GM19025 (cell line): ENCODE measurements around the gene TLCD3B.
"Not testable (repeated sequence)": the region's sequence is repeated elsewhere in the genome, so short reads cannot be mapped to it uniquely, and the experiment has no call there.

Experiments
- ATAC-seq: cut with Tn5 transposase; IDR thresholded peaks from one replicate; pipeline ENCODE4 v1.9.1; 2021; ENCODE audit warnings: mild to moderate bottlenecking, low read depth, moderate library complexity; ENCODE audit not compliant: unreplicated experiment

Gene TLCD3B

DNA sequence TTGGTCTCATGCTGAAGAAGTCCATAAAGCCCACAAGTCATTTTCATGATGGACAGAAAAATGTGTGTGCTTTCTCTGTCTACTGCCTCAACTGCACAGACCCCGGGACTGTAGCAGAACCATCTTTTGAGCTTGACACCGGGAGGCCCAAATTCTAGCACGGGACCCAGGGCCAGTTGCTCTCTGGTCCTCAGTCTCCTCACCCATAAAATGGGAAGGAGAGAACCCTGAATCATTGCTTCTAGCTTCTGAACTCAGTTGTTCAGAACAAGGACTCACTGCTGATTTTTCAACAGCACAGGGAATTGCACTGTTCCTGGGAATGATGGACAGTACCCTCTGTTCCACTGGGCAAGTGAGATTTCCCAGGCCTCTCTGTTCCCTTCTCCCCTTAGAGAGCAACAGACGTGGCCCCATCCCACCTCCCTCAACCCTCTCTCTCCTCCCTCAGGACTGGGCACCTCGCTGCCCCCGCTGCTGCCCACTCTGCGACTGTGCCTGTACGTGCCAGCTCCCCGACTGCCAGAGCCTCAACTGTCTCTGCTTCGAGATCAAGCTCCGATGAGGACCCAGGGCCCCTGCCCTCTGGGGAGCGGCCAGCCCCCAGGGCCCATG, 32.3 kb upstream of the TLCD3B start:
- ATAC-seq: no peak

DNA sequence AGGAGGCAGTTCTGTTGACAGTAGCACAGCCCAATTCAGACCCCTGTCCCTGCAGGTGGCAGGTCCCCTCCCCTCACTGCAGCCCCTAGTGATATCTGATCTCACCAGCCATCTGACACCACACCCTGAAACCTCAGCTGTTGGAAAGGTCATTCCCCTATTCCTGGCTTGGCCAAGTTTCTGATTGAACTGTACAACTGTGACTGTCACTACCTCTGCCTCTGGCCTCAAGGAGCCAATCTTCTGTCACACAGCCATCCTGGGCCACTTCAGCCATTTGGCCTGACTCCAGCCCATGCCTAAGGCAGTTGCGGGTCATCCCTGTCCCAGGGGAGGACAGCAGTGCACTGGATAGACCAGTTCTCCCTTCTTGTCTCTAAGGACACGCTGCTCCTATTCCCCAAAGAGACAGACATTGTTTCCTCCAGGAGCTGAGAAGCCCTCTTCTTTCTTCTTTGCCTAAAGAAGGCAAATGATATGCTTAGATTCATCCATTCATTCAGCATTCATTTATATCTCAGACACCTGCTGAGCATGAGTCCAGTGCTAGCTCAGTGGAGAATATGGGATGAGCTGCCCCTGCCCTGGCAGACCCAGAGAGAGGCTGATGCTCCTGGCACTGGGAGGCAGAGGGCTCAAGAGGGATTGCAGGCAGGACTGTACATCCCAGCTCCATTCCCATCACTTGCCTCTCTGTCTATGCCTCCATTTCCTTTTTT, 29.9 kb upstream of the TLCD3B start:
- ATAC-seq: no peak

DNA sequence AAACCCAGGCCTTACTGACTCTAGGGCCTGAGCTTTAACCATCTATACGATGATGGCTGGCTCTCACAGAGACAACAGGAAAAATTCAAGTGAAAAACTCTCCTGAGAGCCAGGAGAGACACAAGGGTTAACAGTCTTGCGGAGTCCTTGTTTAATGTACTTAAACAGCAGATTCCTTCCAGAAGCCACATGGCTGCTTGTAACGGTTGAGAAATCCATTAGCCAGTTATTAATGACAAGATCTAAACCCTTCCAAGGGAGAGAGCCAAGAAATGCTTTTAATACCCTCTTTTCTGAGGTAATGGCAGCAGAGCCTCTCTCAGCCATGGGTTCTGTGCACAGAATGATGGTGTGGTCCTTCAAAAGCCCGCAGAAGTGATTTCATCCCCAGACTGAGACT, 29.3 kb upstream of the TLCD3B start:
- ATAC-seq: no peak

DNA sequence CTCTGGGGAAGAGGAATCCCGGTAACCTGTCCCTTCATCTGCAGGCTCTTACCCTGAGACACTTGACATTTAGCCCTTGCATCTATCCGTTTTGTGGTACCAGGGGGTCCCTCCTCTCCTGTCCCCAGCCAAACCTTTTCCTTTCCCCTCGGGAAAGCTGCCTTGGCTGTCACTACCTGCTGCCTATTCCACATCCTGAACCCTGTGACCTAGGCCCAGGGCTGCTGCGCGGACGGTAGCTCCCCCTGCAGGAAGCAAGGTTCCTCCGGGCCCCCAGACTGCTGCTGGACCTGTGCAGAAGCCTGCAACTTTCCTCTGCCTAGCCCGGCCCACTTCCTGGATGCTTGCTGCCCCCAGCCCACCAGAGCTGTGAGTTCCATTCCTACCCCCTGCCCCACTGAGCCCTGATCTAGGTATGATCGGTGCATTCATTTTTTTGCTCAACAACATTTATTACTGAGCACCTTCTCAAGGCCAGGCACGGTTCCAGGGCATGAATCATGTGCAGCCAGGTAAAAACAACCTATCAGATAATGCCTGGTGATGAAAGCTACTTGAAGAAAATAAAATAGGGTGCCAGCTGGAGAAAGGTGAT, 24.0 kb upstream of the TLCD3B start:
- no peak for ATAC-seq

DNA sequence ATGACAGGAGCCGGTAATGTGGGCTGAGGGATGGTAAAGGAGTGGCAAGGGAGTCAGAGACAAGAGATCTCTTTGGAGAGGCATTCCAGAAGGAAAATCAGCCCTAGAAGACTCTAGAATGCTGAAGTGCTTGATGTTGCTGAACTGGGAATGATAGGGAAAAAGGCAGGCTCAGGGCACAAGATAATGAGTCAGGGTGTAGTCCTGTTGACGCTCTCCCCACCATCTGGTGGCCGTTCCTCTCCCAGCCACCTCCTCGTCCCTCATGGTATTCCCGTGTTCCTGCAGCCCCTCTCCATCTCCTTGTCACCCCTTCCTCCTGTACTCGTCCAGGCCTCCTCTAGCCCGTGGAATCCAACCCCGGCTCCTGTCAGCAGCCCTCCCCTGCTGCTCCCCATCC, 23.4 kb upstream of the TLCD3B start:
- no peak for ATAC-seq

DNA sequence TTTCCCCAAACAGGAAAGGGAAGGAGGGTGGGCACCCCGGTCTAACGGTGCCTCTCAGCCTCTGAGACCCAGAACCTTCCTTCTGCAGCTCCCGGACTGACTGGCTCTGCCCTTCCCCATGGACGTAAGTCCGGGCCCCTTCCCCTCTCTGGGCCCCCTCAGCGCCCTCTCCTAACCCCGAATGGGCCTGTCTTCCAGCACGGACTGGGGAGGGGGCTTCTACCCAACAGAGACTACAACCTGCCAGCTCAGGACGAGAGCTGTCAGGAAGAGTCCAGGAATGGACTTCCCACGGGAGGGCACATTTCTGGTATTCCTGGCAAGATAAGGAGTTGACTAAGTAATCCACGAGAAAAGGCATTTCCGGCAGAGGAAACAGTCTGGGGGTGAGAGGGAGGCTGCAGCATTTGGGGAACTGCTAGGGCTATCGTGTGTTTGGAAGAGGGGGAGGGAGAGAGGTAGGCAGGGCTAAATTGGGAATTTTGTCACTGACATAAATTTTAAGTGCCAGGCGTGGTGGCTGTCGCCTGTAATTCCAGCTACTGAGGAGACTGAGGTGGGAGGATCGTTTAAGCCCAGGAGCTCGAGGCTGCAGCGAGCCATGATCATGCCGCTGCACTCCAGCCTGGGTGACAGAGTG, 22.4 kb upstream of the TLCD3B start:
- ATAC-seq: no peak

DNA sequence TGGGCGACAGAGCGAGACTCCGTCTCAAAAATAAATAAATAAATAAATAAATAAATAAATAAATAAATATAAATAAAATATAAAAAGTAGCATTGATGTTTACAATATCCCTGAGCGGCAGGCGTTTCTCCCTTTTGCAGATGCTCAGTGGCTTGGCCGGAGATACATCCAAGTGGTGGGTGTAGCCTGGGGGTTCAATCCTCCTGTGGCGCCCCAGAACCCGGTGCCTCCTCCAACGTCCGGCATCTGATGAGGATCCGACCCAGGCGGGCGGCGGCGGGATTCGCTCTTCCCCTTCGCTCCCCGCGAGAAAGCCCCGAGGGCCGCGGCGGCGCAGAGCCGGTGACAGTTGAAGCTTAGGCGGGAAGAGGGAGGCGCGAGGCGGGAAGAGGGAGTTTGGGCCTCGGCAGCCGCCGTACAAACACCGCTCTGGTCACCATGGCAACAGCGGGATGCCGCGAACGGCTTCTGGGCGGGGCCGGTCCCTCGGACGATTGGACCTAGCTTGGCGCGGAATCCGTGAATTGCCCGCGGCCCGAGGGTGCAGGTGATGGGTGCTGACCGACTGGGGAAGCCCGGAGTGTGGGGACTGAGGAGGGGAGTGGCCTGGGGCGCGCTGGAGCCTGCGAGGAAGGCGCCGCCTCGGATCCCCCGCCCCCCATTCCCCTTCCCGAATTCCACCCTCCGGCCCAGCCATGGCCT, 21.8 kb upstream of the TLCD3B start:
- ATAC-seq: peak; percentile 76

DNA sequence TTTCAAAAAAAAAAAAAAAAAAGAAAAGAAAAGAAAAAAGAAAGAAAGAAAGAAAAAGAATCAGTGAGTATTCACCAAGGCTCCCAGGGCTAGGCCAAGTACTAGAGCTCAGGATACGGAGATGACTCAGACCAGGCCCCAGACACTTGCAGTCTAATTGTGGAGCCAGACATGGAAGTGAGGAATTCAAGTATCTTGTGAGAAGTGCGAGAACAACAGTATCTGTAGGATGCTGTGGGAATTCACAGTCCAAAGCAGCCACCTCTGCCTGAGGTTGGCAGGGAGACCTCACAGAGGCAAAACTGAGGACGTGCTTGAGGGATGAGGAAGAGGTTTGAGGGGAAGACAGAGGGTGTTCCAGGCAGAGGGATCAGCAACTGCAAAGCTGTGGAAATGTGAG, 20.4 kb upstream of the TLCD3B start:
- ATAC-seq: no peak

DNA sequence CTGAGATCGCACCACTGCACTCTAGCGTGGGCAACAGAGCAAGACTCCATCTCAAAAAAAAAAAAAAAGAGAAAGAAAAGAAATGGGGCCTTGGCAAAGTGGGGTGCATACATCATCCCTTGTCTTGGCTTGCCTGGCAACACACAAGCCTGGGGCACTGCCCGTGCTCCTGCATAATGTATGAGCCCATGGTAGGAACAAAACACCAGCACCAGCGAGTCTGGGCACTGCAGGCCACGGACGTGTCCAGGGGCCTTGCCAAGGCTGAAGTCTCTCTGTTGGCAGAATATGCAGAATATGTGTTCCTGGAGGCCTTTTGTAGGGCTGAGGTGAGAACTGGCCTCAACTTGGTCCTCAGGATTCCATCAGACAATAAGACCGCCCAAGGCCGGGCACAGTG, 18.8 kb upstream of the TLCD3B start:
- no peak for ATAC-seq

DNA sequence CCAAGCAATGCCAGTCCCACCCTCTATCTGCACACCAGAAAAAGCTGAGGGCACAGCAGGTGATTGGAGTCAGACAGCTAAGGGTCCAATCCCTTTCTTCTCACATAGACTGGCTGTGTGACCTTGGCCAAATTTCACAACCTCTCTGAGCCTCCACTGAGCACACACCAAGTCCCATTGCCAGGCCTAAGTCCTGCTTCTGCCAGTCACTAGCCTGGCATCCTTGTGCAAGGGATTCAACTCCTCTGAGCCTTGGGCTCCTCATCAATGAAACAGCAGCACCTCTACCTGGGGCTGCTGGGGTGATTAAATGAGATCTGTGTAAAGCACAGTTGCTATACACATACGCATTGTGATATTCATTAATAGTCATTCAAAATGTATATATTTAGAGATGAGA, 15.5 kb upstream of the TLCD3B start:
- no peak for ATAC-seq

DNA sequence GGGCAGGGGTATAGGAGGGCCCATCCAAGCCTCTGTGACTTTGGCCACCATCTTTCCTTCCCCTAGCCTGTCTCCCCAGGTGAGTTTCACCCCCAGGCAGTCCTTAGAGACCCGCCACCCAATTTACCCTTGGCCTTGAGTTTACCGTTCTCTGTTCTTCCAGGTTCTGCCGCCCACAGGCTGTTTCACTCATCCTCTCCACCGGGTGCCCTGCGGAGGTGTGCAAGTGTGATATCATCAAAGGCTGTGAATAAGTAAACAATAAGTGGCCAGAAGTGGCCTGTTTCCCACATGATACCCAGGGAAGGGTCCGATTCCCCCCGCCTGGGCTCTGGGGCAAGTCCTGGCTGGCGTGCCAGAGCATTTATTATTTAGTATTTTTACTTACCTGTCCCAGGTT, 15.1 kb upstream of the TLCD3B start:
- no peak for ATAC-seq

DNA sequence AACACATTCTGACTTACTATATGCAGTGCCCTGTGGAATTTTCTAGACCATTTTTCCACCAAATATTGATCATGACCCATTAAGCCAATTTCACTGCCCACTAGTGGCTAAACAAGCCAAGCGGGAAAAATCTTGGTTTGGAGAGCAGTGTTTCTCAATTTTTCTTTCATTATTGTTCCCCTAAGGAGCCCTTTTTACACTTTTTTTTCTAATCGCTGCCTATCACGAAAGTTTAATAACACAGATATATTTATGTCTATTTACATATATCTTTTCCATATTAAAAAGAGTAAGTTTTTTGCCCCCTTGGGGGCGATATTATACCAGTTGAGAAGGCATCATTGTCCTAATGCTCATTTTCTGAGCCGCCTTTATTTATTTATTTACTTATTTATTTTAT, 10.8 kb upstream of the TLCD3B start:
- ATAC-seq: no peak

DNA sequence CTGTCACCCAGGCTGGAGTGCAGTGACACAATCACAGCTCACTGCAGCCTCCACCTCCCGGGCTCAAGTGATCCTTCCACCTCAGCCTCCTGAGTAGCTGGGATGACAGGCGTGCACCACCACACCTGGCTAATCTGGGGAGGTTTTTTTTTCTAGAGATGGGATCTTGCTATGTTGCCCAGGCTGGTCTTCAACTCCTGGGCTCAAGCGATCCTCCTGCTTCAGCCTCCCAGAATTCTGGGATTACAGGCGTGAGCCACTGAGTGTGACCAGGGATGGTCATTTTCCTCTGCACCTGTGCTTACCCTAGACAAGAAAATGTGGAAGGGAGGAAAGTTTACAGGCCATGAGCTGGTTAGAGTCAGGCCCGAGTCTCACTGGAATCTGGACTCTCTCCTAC, 9.6 kb upstream of the TLCD3B start:
- ATAC-seq: not testable (repeated sequence)

DNA sequence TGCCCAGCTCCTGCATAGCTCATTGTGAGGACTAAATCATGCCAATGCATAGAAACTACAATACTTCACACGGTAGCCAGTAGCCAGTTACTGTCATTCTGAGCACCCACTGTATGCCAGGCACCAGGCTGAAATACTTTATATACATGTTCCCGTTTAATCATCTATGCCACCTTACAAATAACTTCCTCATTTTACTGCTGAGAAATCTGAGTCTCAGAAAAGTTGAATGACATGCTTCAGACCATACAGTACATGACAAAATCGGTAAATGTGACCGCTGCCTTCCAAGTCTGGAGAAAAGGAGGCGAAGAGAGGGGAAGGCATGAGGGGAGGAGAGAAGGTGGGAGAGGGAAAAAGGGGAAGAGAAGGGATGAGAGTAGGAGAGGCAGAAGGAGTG, 9.2 kb upstream of the TLCD3B start:
- no peak for ATAC-seq

DNA sequence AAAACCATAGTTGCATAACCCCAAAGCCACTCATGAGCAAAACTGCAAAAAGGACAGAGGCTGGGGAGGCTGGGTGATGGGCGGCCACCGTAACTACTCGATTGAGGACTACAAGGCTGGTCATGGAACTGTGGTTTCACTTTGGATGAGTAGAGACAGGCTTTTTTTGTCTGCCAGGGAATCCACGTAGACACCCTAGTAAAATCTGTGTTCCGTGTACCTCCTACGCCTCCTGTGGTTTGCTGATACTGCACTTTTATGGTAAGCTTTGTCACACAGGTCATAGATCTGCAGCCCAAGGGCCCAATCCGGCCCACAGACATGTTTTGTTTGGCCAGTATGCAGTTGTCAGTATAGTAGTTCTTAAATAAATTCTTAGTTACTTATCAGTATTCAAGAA, 2.2 kb upstream of the TLCD3B start:
- no peak for ATAC-seq

DNA sequence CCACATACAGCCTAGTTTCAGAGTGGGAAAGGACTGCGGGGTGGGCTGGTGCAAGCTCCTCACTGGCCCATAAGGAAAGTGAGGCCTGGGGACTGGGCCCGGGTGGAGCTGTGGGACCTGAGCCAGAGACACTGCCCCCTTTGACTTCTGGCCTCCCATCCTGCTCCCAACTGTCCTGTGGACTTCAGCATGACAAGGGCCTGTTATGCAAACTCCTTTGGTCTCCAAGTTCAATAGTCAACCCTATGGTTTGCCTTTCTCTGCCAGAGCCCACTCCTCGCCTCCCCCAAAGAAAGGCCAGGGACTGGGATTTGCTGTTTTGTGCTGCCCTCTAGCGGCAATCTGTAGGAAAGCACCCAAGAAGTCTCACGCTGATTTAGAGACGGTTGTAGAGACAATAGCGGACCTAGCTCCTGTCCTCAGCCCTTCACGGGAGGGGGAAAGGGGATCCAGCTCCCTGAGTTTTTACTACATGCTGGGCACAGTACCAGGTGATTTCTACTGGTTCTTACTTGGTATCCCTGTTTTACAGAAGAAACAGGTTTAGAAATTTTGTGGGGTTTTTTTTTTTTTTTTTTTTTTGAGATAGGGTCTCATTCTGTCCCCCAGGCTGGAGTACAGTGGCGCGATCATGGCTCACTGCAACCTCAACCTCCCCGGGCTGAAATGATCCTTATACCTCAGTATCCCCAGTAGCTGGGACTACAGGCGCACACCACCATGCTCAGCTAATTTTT, 1.2 kb upstream of the TLCD3B start:
- no peak for ATAC-seq

DNA sequence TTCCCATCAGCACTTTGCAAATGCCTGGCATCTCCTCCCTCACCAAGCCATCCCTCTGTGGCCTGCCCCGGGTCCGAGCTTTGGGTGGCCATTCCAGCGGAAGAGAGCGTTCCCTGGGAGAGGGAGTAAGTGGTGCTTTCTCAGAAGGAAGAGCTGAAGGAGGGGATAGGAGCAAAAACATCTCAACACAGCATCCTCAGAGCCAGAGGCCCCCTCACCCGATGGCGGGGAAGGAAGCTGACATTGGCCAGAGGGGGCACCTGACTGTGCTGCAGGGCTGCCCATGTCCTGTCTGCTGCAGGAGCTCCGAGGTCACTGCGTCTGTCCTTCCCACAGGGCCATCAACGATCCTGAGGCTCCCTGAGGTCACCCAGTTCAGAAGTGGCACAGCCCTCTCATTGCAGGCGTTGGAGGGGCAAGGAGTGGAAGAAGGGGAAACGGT, 427 bp upstream of the TLCD3B start:
- no peak for ATAC-seq

DNA sequence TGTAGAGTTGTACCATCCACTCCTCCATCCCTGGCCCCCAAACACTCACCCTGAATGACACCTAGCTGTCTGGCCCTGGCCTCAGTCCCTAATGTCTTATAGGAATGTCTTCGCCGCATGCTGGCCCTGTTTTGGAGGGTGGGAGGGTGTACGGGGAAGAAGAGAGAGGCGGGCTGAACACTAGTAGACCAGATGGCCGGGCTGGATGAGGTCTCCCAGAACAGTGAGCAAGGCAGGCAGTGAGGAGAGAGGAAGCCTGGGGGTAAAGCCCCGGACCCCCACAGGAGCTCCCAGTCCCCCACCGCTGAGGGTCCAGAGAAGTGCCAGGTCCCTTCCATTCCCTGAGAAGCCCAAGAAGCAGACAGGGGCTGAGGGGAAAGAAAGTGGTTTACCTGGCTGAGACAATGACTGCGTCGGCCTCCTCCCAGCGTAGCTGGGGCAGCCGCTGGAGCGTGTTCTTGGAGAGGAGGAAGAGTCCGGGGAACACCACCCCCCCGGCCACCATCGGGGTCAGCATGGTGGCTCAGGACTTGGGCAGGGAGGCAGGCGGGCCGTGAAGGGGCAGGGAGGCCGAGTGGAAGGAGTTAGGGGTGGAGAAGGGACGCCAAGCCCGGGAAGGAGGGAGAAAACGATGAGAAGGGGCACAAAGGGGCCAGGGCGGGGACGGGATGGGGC, 923 bp downstream of the TLCD3B start:
- no peak for ATAC-seq

DNA sequence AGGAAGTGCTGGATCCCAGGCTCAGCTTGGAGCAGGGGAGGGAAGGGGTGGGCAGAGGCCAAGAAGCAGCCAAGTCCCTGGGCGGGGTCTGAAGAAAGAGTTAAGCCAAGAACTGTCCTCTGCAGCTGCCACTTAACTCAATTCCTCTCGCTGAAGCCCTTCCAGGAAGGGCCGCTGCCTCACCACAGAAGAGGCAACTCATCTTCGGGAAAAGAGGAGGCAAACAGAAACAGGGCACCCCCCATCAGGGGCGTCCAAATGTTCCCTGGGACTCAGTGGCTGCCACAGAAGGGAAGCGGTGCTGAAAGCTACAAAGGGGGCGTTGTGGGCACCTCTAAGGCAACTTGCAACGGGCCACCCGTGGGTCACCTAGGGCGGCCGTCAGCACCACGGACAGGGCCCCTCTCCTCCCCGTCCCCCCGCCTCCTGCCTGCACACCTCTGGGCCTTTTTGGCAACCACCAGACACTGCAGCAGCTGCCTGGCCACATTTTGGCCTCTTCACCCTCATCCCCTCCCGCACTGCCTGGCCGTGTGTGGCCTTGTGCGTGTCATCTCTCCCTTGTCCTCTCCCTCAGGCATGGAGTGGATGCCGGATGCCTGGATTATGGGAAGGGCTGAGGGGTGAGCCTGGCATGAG, 2.5 kb downstream of the TLCD3B start:
- ATAC-seq: no peak
